Hypothalamus (tissue), 51 donors: ENCODE results near the gene FITM1.

ENCODE experiments used
- DNase-seq, 51 donors: peaks; one replicate each; lab custom pipeline; 2025; lab: John Stamatoyannopoulos, UW

The FITM1 gene

GRCh38 chr14:24179294-24179960 is 49.0 kb downstream of the FITM1 start:
- DNase-seq: no peak

DNA sequence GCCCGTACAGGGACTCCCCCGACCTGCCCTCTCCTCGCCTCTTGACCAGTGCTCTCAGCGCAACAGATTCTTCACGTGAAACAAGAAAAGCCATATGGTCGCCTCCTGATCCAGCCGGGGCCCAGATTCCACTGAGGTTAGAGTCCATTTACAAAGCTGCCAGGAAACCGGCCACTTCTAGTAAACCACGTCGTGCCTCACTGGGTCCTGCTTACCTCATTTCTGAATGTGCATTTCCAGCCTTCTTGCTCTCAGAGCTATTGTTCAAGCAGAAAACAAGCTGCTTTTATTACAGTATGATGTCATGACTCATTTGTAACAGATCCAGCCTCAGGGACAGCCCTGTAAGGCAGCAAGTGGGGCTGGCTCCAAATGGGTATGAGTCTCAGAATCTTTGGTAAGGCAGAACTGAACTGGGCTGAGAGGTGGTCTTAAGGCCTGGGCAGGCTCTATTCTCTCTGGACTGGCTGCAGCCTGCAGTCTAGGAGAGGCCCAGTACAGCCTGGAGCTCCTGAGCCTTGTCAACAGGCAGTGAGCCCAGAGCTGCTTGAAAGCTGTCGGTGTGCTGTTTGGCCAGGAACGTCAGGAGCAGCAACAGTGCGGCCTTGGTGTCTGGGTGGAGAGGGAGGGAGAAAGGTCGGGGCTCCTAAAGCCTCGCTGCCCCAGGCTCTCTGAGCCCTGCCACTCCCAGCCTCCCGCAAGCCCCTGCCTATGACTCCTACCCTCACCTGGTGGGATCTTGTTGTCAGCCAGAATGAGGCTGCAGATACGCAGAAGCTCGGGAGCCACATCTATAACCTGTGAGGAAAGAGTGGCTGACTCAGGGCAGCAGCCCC is 49.7 kb downstream of the FITM1 start:
- peak in 17 of 51 donors; percentile 3 to 68 (median 24) for DNase-seq

DNA sequence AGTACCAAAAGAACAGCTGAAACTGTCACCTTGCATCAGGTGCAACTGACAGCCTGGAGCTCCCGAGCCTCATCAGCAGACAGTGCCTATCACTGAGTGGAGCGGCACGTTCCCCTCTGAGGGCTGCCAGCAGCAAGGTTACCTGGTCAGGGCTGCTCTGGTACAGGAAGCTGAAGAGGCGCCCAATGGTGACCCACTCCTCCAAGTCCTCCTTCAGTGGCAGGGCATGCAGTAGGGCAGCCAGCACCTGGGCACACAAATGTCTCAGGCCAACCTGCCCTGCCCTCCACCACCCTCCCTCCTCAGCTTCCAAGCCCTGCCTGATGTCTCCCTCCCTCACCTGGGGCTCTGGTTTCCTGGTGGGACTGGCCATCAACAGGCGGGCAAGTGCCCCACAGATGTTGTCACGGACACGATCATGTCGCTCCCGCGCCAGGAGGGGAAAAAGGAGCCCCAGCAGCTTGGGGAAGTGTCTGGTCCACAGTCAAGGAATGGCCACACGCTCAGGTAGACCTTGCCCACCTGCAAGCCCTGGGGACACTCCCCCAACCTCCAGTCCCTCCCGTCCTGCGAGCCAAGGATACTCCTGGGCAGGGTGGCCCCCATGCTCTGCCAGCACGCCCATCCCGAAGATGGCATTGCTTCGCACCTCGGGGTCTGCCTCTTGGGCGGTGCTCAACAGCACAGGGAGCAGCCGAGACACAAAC is 51.1 kb downstream of the FITM1 start:
- no peak for DNase-seq
